Endothelial cell of umbilical vein (primary cell): Measurements from ENCODE around the gene RECQL5. TPM values are rescaled to one million over a fixed set of nuclear protein-coding genes. Genes with fewer than 3 reads are reported as not detected.

ENCODE experiments used
- BruUV-seq: library from RNA; stranded (reverse); fragments of 400-500 nt; replicated peaks from 2 replicates; lab custom pipeline; 2021; lab: Mats Ljungman, UMichigan
- CTCF ChIA-PET: fragments of 300-600, 350-600 bp; sonication (Branson Sonifier 250); formaldehyde crosslinking; loops from one replicate; lab custom pipeline; 2021; ENCODE audit warnings: antibody characterized with exemption, inconsistent platforms; lab: Charles Lee
- POLR2A ChIA-PET: fragments of 300-600, 350-600 bp; sonication (Branson Sonifier 250); formaldehyde crosslinking; loops from one replicate; lab custom pipeline; 2021; ENCODE audit warnings: antibody characterized with exemption, inconsistent platforms; lab: Charles Lee
- DNase-seq: peaks from one replicate; pipeline ENCODE4 v3.0.0-alpha.2; 2011; ENCODE audit warnings: low read depth, low spot score
- FAIRE-seq: peaks from 2 replicates; lab custom pipeline; 2011; peaks lifted over from hg19 to GRCh38; lab: Jason Lieb, UNC
- H2AFZ ChIP-seq: 2 replicates; pipeline ENCODE4 v1.6.0; 2012; ENCODE audit warnings: low read depth, low read length, control low read depth, inconsistent platforms
- H3K27ac ChIP-seq: 2 replicates; pipeline ENCODE4 v1.5.1; 2011; ENCODE audit warnings: low read depth, mild to moderate bottlenecking, control low read depth, low read length, moderate library complexity; ENCODE audit not compliant: insufficient read depth
- H3K27me3 ChIP-seq, 2 experiments: 2 replicates each; pipeline versions ENCODE4 v1.6.0 to v1.6.1; 2011; ENCODE audit warnings: low read length in 2 of 2, mixed read lengths in 1 of 2; ENCODE audit not compliant: control insufficient read depth in 2 of 2, insufficient read depth in 2 of 2
- H3K36me3 ChIP-seq, 2 experiments: 2 replicates in 1 of 2; 3 replicates in 1 of 2; pipeline ENCODE4 v1.5.1; 2011; ENCODE audit warnings: low read length in 2 of 2, mild to moderate bottlenecking in 1 of 2, moderate library complexity in 1 of 2; ENCODE audit not compliant: control insufficient read depth in 2 of 2, insufficient read depth in 2 of 2; ENCODE audit errors: extremely low read depth in 1 of 2
- H3K4me1 ChIP-seq: 3 replicates; pipeline ENCODE4 v1.5.1; 2011; ENCODE audit warnings: mild to moderate bottlenecking, low read length; ENCODE audit not compliant: control insufficient read depth, insufficient read depth; ENCODE audit errors: extremely low read depth
- H3K4me2 ChIP-seq: 2 replicates; pipeline ENCODE4 v1.6.1; 2011; ENCODE audit warnings: low read length, control low read depth, mixed read lengths; ENCODE audit not compliant: insufficient read depth
- H3K4me3 ChIP-seq, 3 experiments: fragments of 200-600 bp in 1 of 3; sonication (generic), shearing (Covaris generic) in 1 of 3; replicated peaks in 1 of 3; 2 replicates each; pipeline ENCODE4 v1.5.1; 2011 to 2016; ENCODE audit warnings: control low read depth in 3 of 3, low read length in 3 of 3, mild to moderate bottlenecking in 2 of 3, inconsistent platforms in 1 of 3, low read depth in 1 of 3, moderate library complexity in 1 of 3; ENCODE audit not compliant: insufficient read depth in 1 of 3
- H3K79me2 ChIP-seq: 2 replicates; pipeline ENCODE4 v1.6.0; 2012; ENCODE audit warnings: low read length, inconsistent platforms; ENCODE audit not compliant: control insufficient read depth, insufficient read depth
- H3K9ac ChIP-seq: replicated peaks from 2 replicates; pipeline ENCODE3; 2011; ENCODE audit warnings: low read length, control low read depth; ENCODE audit not compliant: insufficient read depth; ENCODE audit errors: extremely low read depth
- H3K9me1 ChIP-seq: replicated peaks from 3 replicates; pipeline ENCODE4 v1.6.0; 2011; ENCODE audit warnings: mild to moderate bottlenecking, low read length; ENCODE audit not compliant: control insufficient read depth, insufficient read depth; ENCODE audit errors: extremely low read depth
- H3K9me3 ChIP-seq: replicated peaks from 2 replicates; pipeline ENCODE4 v1.5.1; 2012; ENCODE audit warnings: low read length, inconsistent platforms; ENCODE audit not compliant: control insufficient read depth, insufficient read depth
- H4K20me1 ChIP-seq: replicated peaks from 2 replicates; pipeline ENCODE3; 2011; ENCODE audit warnings: mild to moderate bottlenecking, low read length; ENCODE audit not compliant: control insufficient read depth, insufficient read depth; ENCODE audit errors: extremely low read depth
- EZH2 ChIP-seq: IDR thresholded peaks from 2 replicates; pipeline ENCODE4 v1.6.1; 2012; ENCODE audit warnings: borderline replicate concordance, low read depth, mild to moderate bottlenecking, moderate library complexity, low read length, inconsistent platforms; ENCODE audit not compliant: severe bottlenecking
- FOS ChIP-seq: IDR thresholded peaks from 2 replicates; pipeline ENCODE4 v1.6.1; 2011; ENCODE audit warnings: mild to moderate bottlenecking, low read length, moderate library complexity, borderline replicate concordance; ENCODE audit not compliant: insufficient read depth
- GATA2 ChIP-seq: IDR thresholded peaks from 2 replicates; pipeline ENCODE4 v1.7.0; 2011; ENCODE audit warnings: low read depth, mild to moderate bottlenecking, moderate library complexity, mixed read lengths, low read length; ENCODE audit not compliant: insufficient read length, insufficient read depth
- JUN ChIP-seq: IDR thresholded peaks from 2 replicates; pipeline ENCODE4 v1.6.1; 2011; ENCODE audit warnings: borderline replicate concordance, low read depth; ENCODE audit not compliant: insufficient read length, insufficient read depth
- MYC ChIP-seq: IDR thresholded peaks from one replicate; pipeline ENCODE4 v1.6.1; 2011; ENCODE audit warnings: mild to moderate bottlenecking, low read depth, low read length
- POLR2A ChIP-seq: IDR thresholded peaks from 2 replicates; pipeline ENCODE4 v1.6.1; 2012; ENCODE audit warnings: low read depth, mild to moderate bottlenecking, control low read depth, low read length
- POLR2AphosphoS5 ChIP-seq: IDR thresholded peaks from 2 replicates; pipeline ENCODE4 v1.6.1; 2012; ENCODE audit warnings: low read depth, mild to moderate bottlenecking, control low read depth, low read length, moderate library complexity; ENCODE audit not compliant: insufficient read depth
- dilution Hi-C: fragments of 300-500 bp; cut with MboI; formaldehyde crosslinking; loops from one replicate; pipeline ENCODE4 v1.15.0; 2019; ENCODE audit warnings: low sequenced_read_pairs; ENCODE audit not compliant: extremely low pct_ligation_motif_present
- intact Hi-C: fragments of 100-400 bp; cut with micrococcal nuclease; formaldehyde crosslinking; loops from one replicate; pipeline ENCODE4 v1.10.0; 2022
- polyA plus RNA-seq, 4 experiments: library from polyadenylated mRNA; depleted of rRNA in 3 of 4; stranded (reverse) in 3 of 4; unstranded in 1 of 4; fragments of >200 nt; gene quantifications; 2 replicates each; pipeline versions ENCODE4 v1.2.1 to v1.2.3, GENCODE V29; 2011 to 2012; ENCODE audit warnings: missing spikeins in 1 of 4
- total RNA-seq: library from RNA; stranded (reverse); gene quantifications from 2 replicates; pipeline ENCODE4 v1.2.3, GENCODE V29; 2021
- TF ChIP-seq, protein P1 (sequence below): IDR thresholded peaks from 2 replicates; pipeline ENCODE4 v1.6.1; 2011; ENCODE audit not compliant: insufficient read depth, insufficient read length
- TF ChIP-seq, protein P2 (sequence below), 2 donors: IDR thresholded peaks; 1 replicate in 1 of 2; 2 replicates in 1 of 2; pipeline ENCODE4 v1.5.1; 2011; ENCODE audit warnings: low read length in 2 of 2, mild to moderate bottlenecking in 2 of 2, moderate library complexity in 2 of 2, control low read depth in 1 of 2, inconsistent platforms in 1 of 2, low read depth in 1 of 2; ENCODE audit not compliant: insufficient read depth in 1 of 2; ENCODE audit errors: extremely low read depth in 1 of 2

Gene RECQL5
- total and polyA plus RNA-seq, 2 donors (not counting 3 experiments of a cell fraction or from before 2014, with no cell fraction given) = 21.3 to 30.7 TPM

DNA sequence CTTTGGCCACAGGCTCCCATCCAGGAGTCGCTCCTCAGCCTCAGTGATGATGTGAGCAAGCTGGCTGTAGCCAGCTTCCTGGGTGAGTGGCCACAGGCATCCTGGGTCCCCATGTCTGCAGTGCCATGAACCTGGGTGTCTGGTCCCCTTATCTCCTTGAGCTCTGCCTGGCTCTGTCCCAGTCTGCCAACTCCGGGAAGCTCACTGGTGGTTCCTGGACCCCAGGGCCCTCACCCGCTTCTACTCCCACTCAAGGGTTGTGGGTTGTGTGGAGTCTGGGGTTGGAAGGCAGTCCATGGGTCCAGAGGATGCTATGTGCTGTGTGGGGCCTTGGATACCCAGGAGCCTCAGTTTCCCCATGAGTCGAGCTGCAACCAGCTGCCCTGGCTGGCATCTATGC lies 45.5 kb downstream of the RECQL5 start:
- H3K9ac ChIP-seq = no peak overlapping the region
- CTCF ChIA-PET = interaction anchor here (0.6 to 3.9 kb wide), 6 partner anchors 12 to 132 kb away, joined by 3 to 92 read pairs (median 16); partner anchors contain the start of gene SMIM5
- no peak for FAIRE-seq

More for the DNA sequence above, 45.5 kb downstream of the RECQL5 start:
- no peaks in the 10 kb centered on the region for H3K27me3 ChIP-seq
- H3K4me1 ChIP-seq = no peaks in the 10 kb centered on the region
- no peak overlapping the region for H3K27ac ChIP-seq
- intact Hi-C loops (no loop called here), dilution Hi-C loops (no loop called here)
- POLR2A ChIA-PET = no interaction called here
- H3K9me3 ChIP-seq = no peaks in the 10 kb centered on the region
- H4K20me1 ChIP-seq = no peaks in the 10 kb centered on the region
- BruUV-seq = no TSS peak
- H2AFZ ChIP-seq = no peak overlapping the region
- H3K4me2 ChIP-seq = no peak overlapping the region
- H3K79me2 ChIP-seq = no peaks in the 10 kb centered on the region
- H3K36me3 ChIP-seq = no peaks in the 10 kb centered on the region
- no peaks in the 10 kb centered on the region for H3K9me1 ChIP-seq
- no peak overlapping the region for H3K4me3 ChIP-seq
- DNase-seq = no peak
- TF ChIP-seq JUN (no peak), GATA2 (no peak), FOS (no peak), MYC (no peak), EZH2 (no peak), POLR2A (no peak), POLR2AphosphoS5 (no peak)
- TF ChIP-seq, protein P1, sequence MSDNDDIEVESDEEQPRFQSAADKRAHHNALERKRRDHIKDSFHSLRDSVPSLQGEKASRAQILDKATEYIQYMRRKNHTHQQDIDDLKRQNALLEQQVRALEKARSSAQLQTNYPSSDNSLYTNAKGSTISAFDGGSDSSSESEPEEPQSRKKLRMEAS = no peak
- TF ChIP-seq, protein P2, sequence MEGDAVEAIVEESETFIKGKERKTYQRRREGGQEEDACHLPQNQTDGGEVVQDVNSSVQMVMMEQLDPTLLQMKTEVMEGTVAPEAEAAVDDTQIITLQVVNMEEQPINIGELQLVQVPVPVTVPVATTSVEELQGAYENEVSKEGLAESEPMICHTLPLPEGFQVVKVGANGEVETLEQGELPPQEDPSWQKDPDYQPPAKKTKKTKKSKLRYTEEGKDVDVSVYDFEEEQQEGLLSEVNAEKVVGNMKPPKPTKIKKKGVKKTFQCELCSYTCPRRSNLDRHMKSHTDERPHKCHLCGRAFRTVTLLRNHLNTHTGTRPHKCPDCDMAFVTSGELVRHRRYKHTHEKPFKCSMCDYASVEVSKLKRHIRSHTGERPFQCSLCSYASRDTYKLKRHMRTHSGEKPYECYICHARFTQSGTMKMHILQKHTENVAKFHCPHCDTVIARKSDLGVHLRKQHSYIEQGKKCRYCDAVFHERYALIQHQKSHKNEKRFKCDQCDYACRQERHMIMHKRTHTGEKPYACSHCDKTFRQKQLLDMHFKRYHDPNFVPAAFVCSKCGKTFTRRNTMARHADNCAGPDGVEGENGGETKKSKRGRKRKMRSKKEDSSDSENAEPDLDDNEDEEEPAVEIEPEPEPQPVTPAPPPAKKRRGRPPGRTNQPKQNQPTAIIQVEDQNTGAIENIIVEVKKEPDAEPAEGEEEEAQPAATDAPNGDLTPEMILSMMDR (IDR thresholded peaks at IDR 0.05; ENCODE audit: extremely low read depth in 1 of 2, insufficient read depth in 1 of 2, low read depth in 1 of 2, low read length in 2 of 2) = no peak
